K562 (cell line): Measurements from ENCODE around the gene NOTO. TPM values are rescaled to one million over a fixed set of nuclear protein-coding genes. Genes with fewer than 3 reads are reported as not detected.
A peak's percentile ranks its signal among the peaks of the same experiment; 100 is the strongest.

Source experiments
- ATF1 ChIP-seq, 2 experiments: fragments of 450-650 bp in 1 of 2; IDR thresholded peaks; 2 replicates each; pipeline ENCODE4 v1.6.1; 2016; ENCODE audit warnings: missing compliant biosample characterization in 1 of 2, missing genetic modification characterization in 1 of 2
- ETV5 ChIP-seq: sonication (generic); formaldehyde crosslinking; IDR thresholded peaks from 2 replicates; pipeline ENCODE4 v1.4.0; 2020; ENCODE audit warnings: low read depth, mild to moderate bottlenecking, missing genetic modification reagents
- L3MBTL2 ChIP-seq: fragments of 450-650 bp; IDR thresholded peaks from 2 replicates; pipeline ENCODE4 v1.6.1; 2016; ENCODE audit warnings: mild to moderate bottlenecking, moderate library complexity
- NR2C1 ChIP-seq, 2 experiments: fragments of 450-650 bp; IDR thresholded peaks; 2 replicates each; pipeline ENCODE4 v1.6.1; 2017; ENCODE audit warnings: mild to moderate bottlenecking in 2 of 2, antibody characterized with exemption in 1 of 2, inconsistent platforms in 1 of 2, missing compliant biosample characterization in 1 of 2, missing genetic modification characterization in 1 of 2
- POLR3G ChIP-seq: IDR thresholded peaks from 2 replicates; pipeline ENCODE4 v1.6.1; 2011; ENCODE audit not compliant: insufficient read length, insufficient replicate concordance; ENCODE audit errors: extremely low read depth
- REST ChIP-seq, 2 experiments: fragments of 450-650 bp; formaldehyde crosslinking in 1 of 2; IDR thresholded peaks; 2 replicates each; pipeline versions ENCODE4 v1.4.0 to v1.6.1; 2014 to 2020; ENCODE audit warnings: mild to moderate bottlenecking in 2 of 2, borderline replicate concordance in 1 of 2, low read depth in 1 of 2
- SIRT6 ChIP-seq: IDR thresholded peaks from one replicate; pipeline ENCODE4 v1.6.1; 2012; ENCODE audit warnings: low read depth, mild to moderate bottlenecking, control low read depth, inconsistent platforms, low read length, moderate library complexity
- SMARCE1 ChIP-seq: fragments of 450-650 bp; IDR thresholded peaks from 2 replicates; pipeline ENCODE4 v1.7.1; 2016; ENCODE audit warnings: mild to moderate bottlenecking
- ZNF324 ChIP-seq: fragments of 250-450 bp; sonication (Bioruptor Pico); IDR thresholded peaks from 2 replicates; pipeline ENCODE4 v1.4.0; 2020; ENCODE audit warnings: mild to moderate bottlenecking
- ZNF431 ChIP-seq: sonication (generic); formaldehyde crosslinking; IDR thresholded peaks from 2 replicates; pipeline ENCODE4 v1.8.0; 2022; ENCODE audit warnings: mild to moderate bottlenecking, missing genetic modification reagents
- ZNF639 ChIP-seq, 2 experiments: fragments of 200-800 bp in 1 of 2; sonication (Bioruptor generic) in 1 of 2; sonication (generic) in 1 of 2; formaldehyde crosslinking in 1 of 2; IDR thresholded peaks in 1 of 2; conservative IDR thresholded peaks in 1 of 2; 2 replicates each; pipeline versions ENCODE4 v1.5.0 to v1.6.1; 2016 to 2020; ENCODE audit warnings: missing compliant biosample characterization in 1 of 2, missing genetic modification characterization in 1 of 2, missing genetic modification reagents in 1 of 2
- polyA plus RNA-seq, 8 experiments: library from polyadenylated mRNA; depleted of rRNA in 4 of 8; stranded (reverse) in 5 of 8; unstranded in 3 of 8; fragments of >200 nt; fragmentation: Nextera tagmentation in 2 of 8; fragmentation: Illumina TruSeq in 1 of 8; extraction: Ambion mirVana in 2 of 8; extraction: Trizol in 1 of 8; gene quantifications; 2 replicates each; pipeline versions ENCODE4 v1.2.1 to v1.2.3, GENCODE V29; 2011 to 2014; ENCODE audit warnings: inconsistent platforms in 1 of 8, missing spikeins in 1 of 8
- total RNA-seq, 7 experiments: library from RNA; depleted of rRNA in 6 of 7; stranded (reverse); fragments of >200 nt in 6 of 7; fragmentation: Illumina TruSeq in 2 of 7; extraction: Trizol in 2 of 7; gene quantifications; 2 replicates each; pipeline versions ENCODE4 v1.2.1 to v1.2.3, GENCODE V29; 2011 to 2021; ENCODE audit warnings: low replicate concordance in 1 of 7
- TF ChIP-seq, protein P1 (sequence below): fragments of 250-450 bp; sonication (Bioruptor Pico); IDR thresholded peaks from 2 replicates; pipeline ENCODE4 v1.6.1; 2021; ENCODE audit warnings: mild to moderate bottlenecking
- TF ChIP-seq, protein P2 (sequence below): fragments of 450-650 bp; IDR thresholded peaks from 2 replicates; pipeline ENCODE4 v1.6.1; 2016; ENCODE audit warnings: borderline replicate concordance

Gene NOTO
- total and polyA plus RNA-seq, 9 of the 15 experiments (the other 6 are each of a cell fraction or from before 2014, with no cell fraction given) = not detected

GRCh38 chr2:73214120-73215035, 12.0 kb downstream of the NOTO start, which contains the start of gene SMYD5 (continued):
- 0 out of 2 replicates have a peak, but pooled peaks have one; percentile 38 for TF ChIP-seq ETV5
- peak in 1 of 2 experiments; percentile 39; a peak in 1 of 4 replicates for TF ChIP-seq ZNF639 (CRISPR knock-in tag; conservative IDR thresholded peaks at IDR 0.05 in 1 of 2, IDR thresholded peaks at IDR 0.05 in 1 of 2)
- TF ChIP-seq, protein P1, sequence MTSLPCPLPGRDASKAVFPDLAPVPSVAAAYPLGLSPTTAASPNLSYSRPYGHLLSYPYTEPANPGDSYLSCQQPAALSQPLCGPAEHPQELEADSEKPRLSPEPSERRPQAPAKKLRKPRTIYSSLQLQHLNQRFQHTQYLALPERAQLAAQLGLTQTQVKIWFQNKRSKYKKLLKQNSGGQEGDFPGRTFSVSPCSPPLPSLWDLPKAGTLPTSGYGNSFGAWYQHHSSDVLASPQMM (CRISPR knock-in tag) = no peak
- 0 out of 2 replicates have a peak, but pooled peaks have one; percentile 21 for TF ChIP-seq ZNF431
- TF ChIP-seq ATF1 (CRISPR knock-in tag; IDR thresholded peaks at IDR 0.05) = no peak
- peak; percentile 78 for TF ChIP-seq ATF1 (tag; IDR thresholded peaks at IDR 0.05)
- no peak for TF ChIP-seq REST (IDR thresholded peaks at IDR 0.05; ENCODE audit: borderline replicate concordance)
- TF ChIP-seq REST (CRISPR knock-in tag; IDR thresholded peaks at IDR 0.05; ENCODE audit: low read depth) = 0 out of 2 replicates have a peak, but pooled peaks have one; percentile 61
- peak; percentile 99 for TF ChIP-seq NR2C1 (IDR thresholded peaks at IDR 0.05)
- peak; percentile 99 for TF ChIP-seq NR2C1 (tag; IDR thresholded peaks at IDR 0.05)
- peak; percentile 36; the same call in 1 of the 2 replicates for TF ChIP-seq L3MBTL2
- TF ChIP-seq, protein P2, sequence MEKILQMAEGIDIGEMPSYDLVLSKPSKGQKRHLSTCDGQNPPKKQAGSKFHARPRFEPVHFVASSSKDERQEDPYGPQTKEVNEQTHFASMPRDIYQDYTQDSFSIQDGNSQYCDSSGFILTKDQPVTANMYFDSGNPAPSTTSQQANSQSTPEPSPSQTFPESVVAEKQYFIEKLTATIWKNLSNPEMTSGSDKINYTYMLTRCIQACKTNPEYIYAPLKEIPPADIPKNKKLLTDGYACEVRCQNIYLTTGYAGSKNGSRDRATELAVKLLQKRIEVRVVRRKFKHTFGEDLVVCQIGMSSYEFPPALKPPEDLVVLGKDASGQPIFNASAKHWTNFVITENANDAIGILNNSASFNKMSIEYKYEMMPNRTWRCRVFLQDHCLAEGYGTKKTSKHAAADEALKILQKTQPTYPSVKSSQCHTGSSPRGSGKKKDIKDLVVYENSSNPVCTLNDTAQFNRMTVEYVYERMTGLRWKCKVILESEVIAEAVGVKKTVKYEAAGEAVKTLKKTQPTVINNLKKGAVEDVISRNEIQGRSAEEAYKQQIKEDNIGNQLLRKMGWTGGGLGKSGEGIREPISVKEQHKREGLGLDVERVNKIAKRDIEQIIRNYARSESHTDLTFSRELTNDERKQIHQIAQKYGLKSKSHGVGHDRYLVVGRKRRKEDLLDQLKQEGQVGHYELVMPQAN = peak; percentile 100
- TF ChIP-seq ZNF324 = no peak
- TF ChIP-seq SMARCE1 = no peak
- TF ChIP-seq POLR3G = no peak
- no peak for TF ChIP-seq SIRT6
